GM19455 (cell line): Measurements from ENCODE around the gene MAP2K5.

ENCODE experiments used
- ATAC-seq: cut with Tn5 transposase; IDR thresholded peaks from one replicate; pipeline ENCODE4 v1.9.1; 2021; ENCODE audit not compliant: unreplicated experiment

The MAP2K5 gene

DNA sequence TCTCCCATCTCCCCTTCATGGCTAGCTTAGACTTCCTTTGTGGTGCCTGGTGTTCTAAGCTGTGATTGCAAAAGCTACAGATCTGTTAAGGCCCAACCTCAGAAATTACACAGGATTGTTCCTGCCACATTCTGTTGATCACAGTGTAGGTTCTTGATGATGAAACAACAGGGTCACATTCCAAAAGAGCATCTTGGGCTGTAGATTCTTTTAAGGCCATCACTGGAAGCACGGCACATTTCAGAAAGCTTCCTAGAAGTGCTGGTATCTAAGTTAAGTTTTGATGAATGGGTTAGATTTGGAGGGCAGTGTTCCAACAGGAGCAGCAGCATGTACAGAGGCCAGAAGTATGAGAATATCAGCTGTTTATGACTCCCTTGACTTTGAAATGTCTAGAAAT, 175.3 kb downstream of the MAP2K5 start:
- no peak for ATAC-seq

DNA sequence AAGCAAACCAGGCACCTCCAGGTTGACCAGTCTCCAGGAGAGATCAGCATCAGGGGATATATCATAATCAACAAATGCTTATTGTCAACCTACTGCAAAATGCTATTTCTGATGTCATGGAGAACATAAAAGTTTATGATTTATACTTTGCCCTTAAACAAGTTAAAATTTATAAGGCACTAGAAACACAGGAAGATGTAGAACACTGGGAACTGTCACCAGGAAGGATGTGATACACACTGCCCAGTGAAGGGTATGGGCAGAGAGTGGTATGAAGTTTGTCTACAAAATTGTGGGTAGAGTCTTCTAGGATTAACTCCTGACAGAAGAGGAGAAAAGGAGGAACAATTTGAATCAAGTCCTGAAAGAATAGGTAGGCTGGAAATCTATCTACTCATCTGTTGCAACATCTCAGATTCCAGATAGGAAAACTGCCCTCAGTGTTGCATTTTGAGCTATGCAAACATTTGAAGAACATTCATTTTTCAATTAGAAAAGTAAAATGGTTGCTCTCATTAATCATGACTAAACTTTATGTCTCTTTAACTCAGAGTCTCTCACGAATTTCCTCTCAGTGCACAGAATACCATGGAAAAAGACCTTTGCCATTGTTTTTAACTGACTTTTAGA, 176.9 kb downstream of the MAP2K5 start:
- no peak for ATAC-seq

- no peak for ATAC-seq
These were observed 178.2 kb downstream of the MAP2K5 start for GRCh38 chr15:67720556-67721175.

DNA sequence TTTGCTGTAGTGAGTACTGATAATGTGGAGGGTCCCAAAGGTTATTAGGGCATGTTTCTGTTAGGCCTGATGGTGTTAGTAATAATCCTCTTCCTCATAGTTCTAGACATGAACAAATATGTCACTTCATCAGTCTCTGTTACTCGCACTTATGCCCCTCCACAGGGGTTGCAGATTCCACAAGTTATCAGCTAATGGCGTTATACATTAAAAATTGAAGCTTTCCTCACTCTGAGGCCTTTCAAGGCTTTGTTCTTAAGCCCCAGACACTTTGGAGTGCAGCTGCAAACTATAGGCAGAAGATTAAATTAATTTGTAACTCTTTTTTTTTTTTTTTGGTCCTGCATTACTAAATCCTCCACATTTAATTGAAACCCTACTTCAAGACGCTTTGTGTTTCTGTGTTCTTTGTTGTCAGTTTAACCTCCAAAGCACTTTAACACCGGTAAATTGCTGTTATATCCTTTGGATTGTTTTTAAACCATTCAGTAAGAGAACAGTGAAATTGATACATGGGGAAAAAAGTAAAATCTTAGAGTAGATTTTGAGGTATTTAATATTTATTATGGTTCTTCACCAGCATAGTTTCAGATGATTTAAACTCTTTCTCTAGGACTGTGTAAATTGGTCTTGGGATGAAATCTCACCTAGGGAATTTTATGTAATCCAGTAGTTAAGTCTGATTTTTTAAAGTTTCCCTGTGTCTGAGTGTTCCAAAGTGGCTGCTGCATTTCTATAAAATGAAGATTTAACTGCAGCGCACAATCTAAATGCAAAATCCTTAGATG, 179.7 kb downstream of the MAP2K5 start:
- ATAC-seq: no peak

DNA sequence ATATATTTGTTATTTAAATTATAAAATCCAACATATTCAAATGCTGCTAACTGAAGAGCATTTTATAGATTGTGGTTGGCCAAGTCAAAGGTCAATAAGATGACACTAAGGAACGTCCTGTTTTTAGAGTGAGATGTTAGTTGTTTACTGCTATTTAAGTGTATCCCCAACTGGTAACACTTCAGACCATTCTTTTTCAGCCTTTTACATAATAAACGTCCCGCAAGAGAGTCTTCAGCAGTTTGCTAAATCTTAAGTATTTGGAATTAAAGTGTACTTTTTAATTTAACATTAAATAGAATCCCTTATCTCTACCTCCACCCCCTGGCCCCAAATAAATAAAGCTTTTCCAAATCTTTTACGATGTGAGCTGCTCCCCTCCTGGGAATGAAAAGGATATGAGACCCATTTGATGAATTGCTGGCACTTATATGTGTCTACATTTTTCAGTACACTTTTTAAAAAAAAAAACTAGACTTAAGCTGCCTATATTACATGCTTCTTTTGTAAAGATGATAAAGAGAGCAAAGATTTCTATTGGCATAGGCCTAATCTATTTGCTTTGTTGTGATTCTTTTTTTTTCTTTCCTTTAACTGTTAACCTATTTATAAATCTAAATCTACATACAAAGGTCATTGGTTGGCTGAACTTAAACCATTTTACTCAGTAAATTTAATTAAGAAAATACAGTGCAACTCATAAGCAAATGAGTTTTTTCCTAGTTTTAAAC, 181.0 kb downstream of the MAP2K5 start:
- no peak for ATAC-seq

DNA sequence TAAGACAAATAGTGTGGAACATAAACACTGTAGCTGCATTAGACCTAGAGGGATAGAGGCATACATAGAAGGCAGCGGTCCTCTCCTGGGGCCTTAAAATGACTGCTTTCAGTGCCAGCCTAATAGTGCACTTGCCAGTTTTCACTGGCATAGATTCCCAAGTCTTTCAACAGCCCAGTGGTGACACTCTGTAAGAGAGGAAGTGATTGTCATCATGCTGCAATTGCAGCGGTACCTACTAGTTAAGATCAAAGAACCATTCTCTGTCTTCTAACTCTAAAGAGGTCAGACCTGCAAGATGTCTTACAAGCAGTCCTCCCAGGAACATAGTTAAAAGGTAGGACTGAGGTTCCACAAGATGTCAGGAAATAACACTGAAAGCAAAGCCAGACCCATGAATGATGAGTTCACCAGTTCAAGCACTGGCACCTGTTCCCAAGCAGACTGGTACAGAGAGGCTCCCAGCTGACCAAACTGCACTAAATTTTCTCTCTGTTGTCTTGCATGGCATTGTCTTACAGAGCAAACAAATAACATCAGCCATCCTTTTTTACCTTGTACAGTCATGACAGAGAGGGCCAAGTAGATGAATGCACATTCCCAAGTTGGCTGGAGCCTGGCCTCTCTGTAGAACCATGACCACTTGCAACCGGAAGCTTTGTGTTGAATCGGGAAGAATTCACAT, 182.3 kb downstream of the MAP2K5 start:
- ATAC-seq: no peak

DNA sequence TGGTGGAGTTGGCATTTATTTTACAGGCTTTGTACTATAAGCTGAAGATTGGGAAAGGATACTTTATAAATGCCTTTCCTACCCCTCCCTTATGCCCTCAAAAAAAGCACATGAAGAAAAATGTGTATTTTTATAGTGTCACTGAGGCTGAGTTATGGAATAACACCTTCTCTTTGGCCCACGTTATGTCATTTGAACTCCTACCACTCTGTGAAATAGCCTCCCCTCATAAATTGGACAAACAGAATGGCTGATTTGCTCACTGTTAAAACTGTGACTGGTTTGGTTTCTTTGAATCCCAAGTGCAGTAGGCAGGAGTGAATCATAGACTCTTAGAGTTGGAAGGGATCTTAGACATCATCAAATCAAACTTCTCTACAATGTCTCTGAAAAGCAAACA, 187.6 kb downstream of the MAP2K5 start:
- no peak for ATAC-seq

DNA sequence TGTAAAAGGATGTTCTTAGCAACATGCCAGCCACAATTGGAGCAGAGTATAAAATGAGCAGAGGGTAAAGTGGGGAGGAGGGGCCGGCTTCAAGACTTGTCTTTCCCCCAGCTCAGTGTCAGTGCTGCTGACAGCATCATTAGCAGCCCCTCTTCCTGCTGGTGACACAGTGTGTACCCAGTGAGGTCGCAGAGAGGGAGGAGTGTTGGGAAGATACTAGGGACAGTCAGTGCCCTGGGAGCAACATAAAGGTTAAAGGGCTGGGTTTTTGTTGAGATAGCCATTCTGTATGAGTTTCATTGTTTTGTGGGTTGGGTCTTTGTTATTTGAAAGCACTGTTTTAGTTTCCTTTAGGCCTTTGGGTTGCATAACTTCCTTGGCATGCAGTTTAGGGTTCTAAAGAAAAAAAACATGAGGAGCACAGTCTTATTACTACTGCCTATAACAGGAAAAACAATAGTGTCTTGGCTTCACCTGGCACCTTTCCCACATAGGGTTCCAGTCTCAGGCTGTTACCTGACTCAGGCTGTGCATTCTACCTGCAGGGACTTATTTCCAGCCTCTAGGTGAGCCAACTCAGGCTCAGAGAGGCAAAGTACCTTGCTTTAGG, 188.7 kb downstream of the MAP2K5 start:
- no peak for ATAC-seq

- no peak for ATAC-seq
These were observed 189.7 kb downstream of the MAP2K5 start for GRCh38 chr15:67732164-67732563.

DNA sequence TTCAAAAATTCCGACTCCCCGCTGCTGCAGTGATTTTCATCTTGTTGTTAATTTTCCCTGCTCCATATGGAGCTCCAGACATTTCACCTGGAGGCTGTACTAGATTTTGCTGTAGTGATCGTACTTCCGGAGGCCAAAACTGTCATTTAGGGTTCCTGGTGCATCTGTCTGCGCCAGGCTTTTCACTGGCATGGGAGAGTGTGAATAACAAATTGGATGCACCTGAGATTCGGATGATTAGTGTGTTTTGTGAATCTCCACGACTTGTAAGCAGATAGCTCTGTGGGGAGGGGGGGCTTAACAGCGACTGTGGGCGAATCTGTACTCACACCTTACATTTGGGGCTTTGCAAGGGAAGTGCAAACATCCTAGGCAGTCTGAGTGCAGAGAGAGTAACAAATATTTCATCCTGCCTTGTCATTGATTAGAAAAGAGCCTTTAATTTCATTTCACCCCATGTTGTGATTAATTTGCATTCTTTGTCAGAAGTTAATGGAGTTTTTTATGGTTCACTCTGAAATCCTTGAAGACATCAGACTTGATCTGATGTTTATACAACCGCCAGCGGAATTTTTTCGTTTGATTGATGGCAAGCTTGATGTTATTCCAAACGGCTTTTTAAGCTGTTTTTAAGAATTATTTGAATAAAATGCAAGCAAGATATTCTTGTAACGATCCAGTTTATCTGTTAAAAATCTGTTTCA, 190.3 kb downstream of the MAP2K5 start:
- ATAC-seq: no peak

GRCh38 chr15:67735896-67736295, 193.4 kb downstream of the MAP2K5 start:
- ATAC-seq: no peak

- no peak for ATAC-seq
These were observed 194.3 kb downstream of the MAP2K5 start for GRCh38 chr15:67736810-67737209.

DNA sequence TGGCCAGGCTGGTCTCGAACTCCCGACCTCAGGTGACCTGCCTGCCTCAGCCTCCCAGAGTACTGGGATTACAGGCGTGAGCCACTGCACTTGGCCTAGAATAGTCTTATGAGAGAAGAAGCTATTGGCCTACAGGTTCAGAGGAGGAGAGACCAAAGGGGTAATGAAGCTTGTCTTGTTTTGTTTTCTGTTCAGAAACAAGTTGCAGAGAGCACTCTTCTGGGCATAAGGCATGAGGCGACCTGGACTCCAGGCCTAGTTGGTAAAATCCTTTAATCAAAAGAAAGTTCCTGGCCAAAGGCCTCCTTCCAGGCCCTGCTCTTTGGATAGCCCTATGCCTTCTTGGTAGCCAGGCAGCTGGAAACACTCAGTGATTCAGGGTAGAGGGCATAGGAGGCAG, 195.6 kb downstream of the MAP2K5 start:
- no peak for ATAC-seq

DNA sequence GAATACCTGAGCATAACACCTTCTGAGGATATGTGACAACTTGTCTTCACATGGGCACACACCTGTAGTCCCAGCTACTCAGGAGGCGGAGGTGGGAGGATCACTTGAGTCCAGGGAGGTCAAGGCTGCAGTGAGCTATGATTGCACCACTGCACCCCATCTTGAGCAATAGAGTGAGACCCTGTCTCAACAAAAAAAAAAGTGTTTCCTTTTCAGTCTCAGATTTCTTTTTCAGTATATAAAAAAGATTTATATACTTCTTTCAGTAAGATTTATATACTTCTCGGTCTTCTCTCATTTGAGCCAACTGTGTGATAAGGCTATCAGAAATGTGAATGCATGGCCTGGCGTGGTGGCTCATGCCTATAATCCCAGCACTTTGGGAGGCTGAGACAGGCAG, 197.9 kb downstream of the MAP2K5 start:
- ATAC-seq: no peak

DNA sequence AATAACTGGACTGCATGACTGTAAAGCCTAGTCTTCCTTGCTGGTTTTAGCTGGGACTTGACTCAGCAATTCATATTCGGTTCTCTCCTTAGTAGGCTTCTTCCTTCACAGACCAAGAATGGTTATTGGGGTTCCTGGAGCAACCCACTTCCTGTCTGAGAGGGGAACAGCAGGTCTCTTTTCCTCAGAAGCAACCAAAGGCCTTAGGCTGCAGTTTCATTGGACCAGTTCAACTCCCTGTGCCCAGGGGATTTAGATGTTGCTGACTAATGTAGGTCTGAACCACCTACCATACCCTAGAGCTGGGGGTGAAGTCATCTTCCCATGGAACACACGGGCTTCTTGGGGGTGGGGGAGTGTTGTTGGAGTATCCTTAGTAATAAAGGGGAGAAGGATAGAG, 198.8 kb downstream of the MAP2K5 start:
- ATAC-seq: no peak

- ATAC-seq: no peak
These were observed 201.1 kb downstream of the MAP2K5 start for GRCh38 chr15:67743558-67743957.

GRCh38 chr15:67744331-67745072, 202.0 kb downstream of the MAP2K5 start:
- ATAC-seq: no peak

- ATAC-seq: no peak
These were observed 202.8 kb downstream of the MAP2K5 start for GRCh38 chr15:67745073-67746006.
